Measurements from ENCODE around the gene HADH. TPM values are rescaled to one million over a fixed set of nuclear protein-coding genes. Genes with fewer than 3 reads are reported as not detected.

Gene HADH
- total RNA-seq, 1 donor from 2014 or later, result 19.9 TPM

GRCh38 chr4:107999932-108000539 lies 10.3 kb downstream of the HADH start:
- H3K27me3 ChIP-seq (ENCODE audit: control insufficient read depth, insufficient read depth, low read length), result no peaks in the 10 kb centered on the region
- DNase-seq (ENCODE audit: low read depth), result no peak
- no peak for TF ChIP-seq CTCF (IDR thresholded peaks at IDR 0.05; ENCODE audit: insufficient read depth, low read length, poor library complexity, severe bottlenecking)
- no peak overlapping the region for H3K4me3 ChIP-seq (ENCODE audit: low read depth, low read length)
- H3K36me3 ChIP-seq (ENCODE audit: control insufficient read depth, insufficient read depth, low read length), result no peaks in the 10 kb centered on the region

GRCh38 chr4:108001540-108002135 lies 11.9 kb downstream of the HADH start:
- H3K36me3 ChIP-seq (ENCODE audit: control insufficient read depth, insufficient read depth, low read length), result no peaks in the 10 kb centered on the region
- no peak for DNase-seq (ENCODE audit: low read depth)
- no peaks in the 10 kb centered on the region for H3K27me3 ChIP-seq (ENCODE audit: control insufficient read depth, insufficient read depth, low read length)
- no peak for TF ChIP-seq CTCF (IDR thresholded peaks at IDR 0.05; ENCODE audit: insufficient read depth, low read length, poor library complexity, severe bottlenecking)
- H3K4me3 ChIP-seq (ENCODE audit: low read depth, low read length), result no peak overlapping the region

- H3K36me3 ChIP-seq (ENCODE audit: control insufficient read depth, insufficient read depth, low read length), result no peaks in the 10 kb centered on the region
- no peak for DNase-seq (ENCODE audit: low read depth)
- TF ChIP-seq CTCF (IDR thresholded peaks at IDR 0.05; ENCODE audit: insufficient read depth, low read length, poor library complexity, severe bottlenecking), result no peak
- no peak overlapping the region for H3K4me3 ChIP-seq (ENCODE audit: low read depth, low read length)
- H3K27me3 ChIP-seq (ENCODE audit: control insufficient read depth, insufficient read depth, low read length), result no peaks in the 10 kb centered on the region
These were observed 14.4 kb downstream of the HADH start for GRCh38 chr4:108003982-108004515.

- Histone ChIP-seq H3K4me3 (ENCODE audit: low read depth, low read length) (no peak overlapping the region), H3K36me3 (ENCODE audit: control insufficient read depth, insufficient read depth, low read length) (no peaks in the 10 kb centered on the region), H3K27me3 (ENCODE audit: control insufficient read depth, insufficient read depth, low read length) (no peaks in the 10 kb centered on the region)
- no peak for TF ChIP-seq CTCF (IDR thresholded peaks at IDR 0.05; ENCODE audit: insufficient read depth, low read length, poor library complexity, severe bottlenecking)
- no peak for DNase-seq (ENCODE audit: low read depth)
These were observed 15.0 kb downstream of the HADH start for GRCh38 chr4:108004646-108005045.

GRCh38 chr4:108005807-108006206 lies 16.1 kb downstream of the HADH start:
- no peaks in the 10 kb centered on the region for H3K27me3 ChIP-seq (ENCODE audit: control insufficient read depth, insufficient read depth, low read length)
- H3K36me3 ChIP-seq (ENCODE audit: control insufficient read depth, insufficient read depth, low read length), result no peaks in the 10 kb centered on the region
- no peak for TF ChIP-seq CTCF (IDR thresholded peaks at IDR 0.05; ENCODE audit: insufficient read depth, low read length, poor library complexity, severe bottlenecking)
- no peak overlapping the region for H3K4me3 ChIP-seq (ENCODE audit: low read depth, low read length)
- no peak for DNase-seq (ENCODE audit: low read depth)

Measured in kidney epithelial cell (primary cell).